IgD-negative memory B cell (primary cell): ENCODE measurements around the gene GATA3. TPM values are rescaled to one million over a fixed set of nuclear protein-coding genes. Genes with fewer than 3 reads are reported as not detected.
A peak's percentile ranks its signal among the peaks of the same experiment; 100 is the strongest.
"Not testable (repeated sequence)": the region's sequence is repeated elsewhere in the genome, so short reads cannot be mapped to it uniquely, and the experiment has no call there.

ENCODE experiments used
- H3K27ac Mint-ChIP-seq, 3 donors: one replicate each; pipeline ENCODE4 v1.8.0; 2020 to 2022; ENCODE audit warnings: mild to moderate bottlenecking in 3 of 3, mixed read lengths in 3 of 3, moderate library complexity in 1 of 3
- H3K27me3 Mint-ChIP-seq: one replicate; pipeline ENCODE4 v1.8.0; 2021; ENCODE audit warnings: mixed read lengths
- H3K36me3 Mint-ChIP-seq: one replicate; pipeline ENCODE4 v1.8.0; 2020; ENCODE audit warnings: mild to moderate bottlenecking, mixed read lengths
- H3K4me1 Mint-ChIP-seq, 3 donors: one replicate each; pipeline ENCODE4 v1.8.0; 2020 to 2022; ENCODE audit warnings: mixed read lengths in 3 of 3, mild to moderate bottlenecking in 1 of 3
- H3K4me3 Mint-ChIP-seq, 4 donors: one replicate each; pipeline ENCODE4 v1.8.0; 2020 to 2022; ENCODE audit warnings: mild to moderate bottlenecking in 4 of 4, mixed read lengths in 4 of 4, moderate library complexity in 3 of 4
- H3K9me3 Mint-ChIP-seq, 3 donors: one replicate each; pipeline ENCODE4 v1.8.0; 2020 to 2021; ENCODE audit warnings: mixed read lengths in 3 of 3, mild to moderate bottlenecking in 1 of 3
- polyA plus RNA-seq: library from polyadenylated mRNA; unstranded; fragments of 300-500 nt; fragmentation: Illumina TruSeq; gene quantifications from one replicate; pipeline ENCODE4 v1.2.3, GENCODE V29; 2021

GATA3 gene
- polyA plus RNA-seq: 2.0 TPM

GRCh38 chr10:8054494-8055407 lies at the start of gene GATA3:
TSS of gene GATA3 (plus strand) at chr10:8054688. CDS start at chr10:8055656, 968 bp downstream.
- Mint-ChIP-seq H3K36me3 (no peaks in the 10 kb centered on the region), H3K4me1 (peaks cover 19 to 36% (median 20%) of the 10 kb centered on the region in 3 donors), H3K4me3 (peak within 1 kb of the TSS; percentile 86 to 94 (median 89)), H3K27me3 (peaks cover 51% of the 10 kb centered on the region), H3K27ac (peak within 1 kb of the TSS; percentile 90 to 95 (median 93)), H3K9me3 (peaks cover 0 to 14% (median 0%) of the 10 kb centered on the region in 3 donors)

- Mint-ChIP-seq H3K36me3 (peaks cover 20% of the 10 kb centered on the region), H3K4me3 (peak overlapping the region in 1 of 4 donors; percentile 0), H3K27ac (no peak overlapping the region), H3K4me1 (peaks cover 0 to 5% (median 3%) of the 10 kb centered on the region in 3 donors), H3K9me3 (peaks cover 5 to 20% (median 5%) of the 10 kb centered on the region in 3 donors), H3K27me3 (no peaks in the 10 kb centered on the region)
Measured at GRCh38 chr10:8006274-8006999, 48.1 kb upstream of the GATA3 start.

DNA sequence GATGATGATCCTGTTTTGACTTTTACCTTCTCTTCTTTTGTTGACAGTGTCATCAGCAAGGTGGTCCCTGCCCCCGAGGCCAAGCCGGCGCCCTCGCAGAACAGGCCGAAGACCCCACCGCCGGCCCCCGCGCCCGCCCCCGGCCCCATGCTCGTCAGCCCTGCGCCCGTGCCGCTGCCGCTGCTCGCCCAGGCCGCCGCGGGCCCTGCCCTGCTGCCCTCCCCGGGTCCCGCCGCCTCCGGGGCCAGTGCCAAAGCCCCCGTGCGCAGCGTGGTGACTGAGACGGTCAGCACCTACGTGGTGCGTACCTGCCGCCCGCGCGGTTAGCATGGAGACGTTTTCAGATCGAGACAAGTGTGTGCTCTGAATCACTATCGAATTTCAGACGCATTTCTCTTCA lies 45.5 kb upstream of the GATA3 start:
- Mint-ChIP-seq H3K4me3 (no peak overlapping the region), H3K36me3 (peaks cover 9% of the 10 kb centered on the region), H3K9me3 (peaks cover 0 to 10% (median 0%) of the 10 kb centered on the region in 3 donors), H3K27me3 (no peaks in the 10 kb centered on the region), H3K4me1 (peaks cover 0 to 5% (median 3%) of the 10 kb centered on the region in 3 donors), H3K27ac (no peak overlapping the region)

DNA sequence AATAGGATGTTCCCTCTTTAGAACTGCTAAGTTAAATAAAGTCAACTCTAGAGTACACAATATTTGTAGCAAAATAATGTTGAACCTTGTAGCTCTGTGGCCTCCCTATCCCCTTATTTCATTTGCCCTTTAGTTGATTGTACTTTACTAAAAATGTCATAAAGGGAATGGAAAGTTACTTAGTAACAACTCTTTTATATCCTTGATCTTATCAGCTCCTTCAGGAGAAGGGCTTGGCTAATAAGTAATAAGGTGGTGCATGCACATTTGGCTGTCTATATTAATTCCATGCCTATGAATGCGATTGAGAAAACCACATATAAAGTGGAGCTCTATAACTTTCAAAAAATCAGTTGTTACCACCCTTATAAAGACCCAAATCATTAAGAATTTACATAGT lies 41.5 kb upstream of the GATA3 start:
- no peak overlapping the region for H3K27ac Mint-ChIP-seq
- no peaks in the 10 kb centered on the region for H3K27me3 Mint-ChIP-seq
- peaks cover 13% of the 10 kb centered on the region for H3K36me3 Mint-ChIP-seq
- no peaks in the 10 kb centered on the region for H3K4me1 Mint-ChIP-seq
- no peak overlapping the region for H3K4me3 Mint-ChIP-seq
- H3K9me3 Mint-ChIP-seq: no peaks in the 10 kb centered on the region

DNA sequence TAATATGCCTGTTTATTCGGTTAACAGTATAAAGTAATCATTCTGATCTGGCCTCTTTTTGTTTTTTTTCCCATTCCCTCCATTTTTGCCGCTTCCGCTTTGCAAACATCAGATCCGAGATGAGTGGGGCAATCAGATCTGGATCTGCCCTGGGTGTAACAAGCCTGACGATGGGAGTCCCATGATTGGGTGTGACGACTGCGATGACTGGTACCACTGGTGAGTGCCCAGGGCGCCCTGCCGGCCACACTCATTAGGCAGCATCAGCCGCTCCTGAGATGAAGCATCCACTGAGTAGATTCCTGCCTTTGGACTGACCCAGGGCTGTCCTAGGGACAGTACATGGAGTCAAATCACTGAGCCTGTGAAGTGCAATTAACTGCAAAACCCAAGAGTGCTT lies 40.9 kb upstream of the GATA3 start:
- Mint-ChIP-seq H3K4me3 (no peak overlapping the region), H3K36me3 (peaks cover 12% of the 10 kb centered on the region), H3K9me3 (no peaks in the 10 kb centered on the region), H3K27me3 (no peaks in the 10 kb centered on the region), H3K27ac (peak overlapping the region in 1 of 3 donors; percentile 93), H3K4me1 (no peaks in the 10 kb centered on the region)

DNA sequence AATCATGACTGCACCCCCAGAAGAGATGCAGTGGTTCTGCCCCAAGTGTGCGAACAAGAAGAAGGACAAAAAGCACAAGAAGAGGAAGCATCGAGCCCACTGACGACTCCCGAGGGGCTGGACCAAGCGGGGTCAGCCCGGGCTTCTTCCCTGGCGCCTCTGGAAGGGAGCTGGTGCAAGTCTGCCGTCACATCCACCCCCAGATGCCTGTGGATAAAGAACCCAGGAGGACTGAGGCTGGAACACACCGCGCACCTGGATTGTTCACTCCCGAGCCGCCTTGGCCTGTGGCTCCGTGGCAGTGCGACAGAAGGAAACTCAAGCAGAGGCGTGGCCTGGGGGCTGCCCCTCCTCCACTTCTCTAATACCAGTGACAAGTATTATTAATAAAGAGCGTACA lies 39.8 kb upstream of the GATA3 start:
- no peaks in the 10 kb centered on the region for H3K27me3 Mint-ChIP-seq
- no peaks in the 10 kb centered on the region for H3K4me1 Mint-ChIP-seq
- H3K36me3 Mint-ChIP-seq: peaks cover 11% of the 10 kb centered on the region
- H3K4me3 Mint-ChIP-seq: no peak overlapping the region
- H3K27ac Mint-ChIP-seq: no peak overlapping the region
- H3K9me3 Mint-ChIP-seq: no peaks in the 10 kb centered on the region

- H3K36me3 Mint-ChIP-seq: peaks cover 4% of the 10 kb centered on the region
- H3K4me3 Mint-ChIP-seq: no peak overlapping the region
- no peaks in the 10 kb centered on the region for H3K9me3 Mint-ChIP-seq
- H3K27me3 Mint-ChIP-seq: no peaks in the 10 kb centered on the region
- H3K27ac Mint-ChIP-seq: peak overlapping the region in 1 of 3 donors; percentile 6
- H3K4me1 Mint-ChIP-seq: no peaks in the 10 kb centered on the region
Measured at GRCh38 chr10:8017277-8017676, 37.2 kb upstream of the GATA3 start.

GRCh38 chr10:8023321-8023720 lies 31.2 kb upstream of the GATA3 start:
- no peak overlapping the region for H3K4me3 Mint-ChIP-seq
- H3K27me3 Mint-ChIP-seq: no peaks in the 10 kb centered on the region
- no peaks in the 10 kb centered on the region for H3K36me3 Mint-ChIP-seq
- peaks cover 0 to 5% (median 2%) of the 10 kb centered on the region in 3 donors for H3K4me1 Mint-ChIP-seq
- no peaks in the 10 kb centered on the region for H3K9me3 Mint-ChIP-seq
- no peak overlapping the region for H3K27ac Mint-ChIP-seq

DNA sequence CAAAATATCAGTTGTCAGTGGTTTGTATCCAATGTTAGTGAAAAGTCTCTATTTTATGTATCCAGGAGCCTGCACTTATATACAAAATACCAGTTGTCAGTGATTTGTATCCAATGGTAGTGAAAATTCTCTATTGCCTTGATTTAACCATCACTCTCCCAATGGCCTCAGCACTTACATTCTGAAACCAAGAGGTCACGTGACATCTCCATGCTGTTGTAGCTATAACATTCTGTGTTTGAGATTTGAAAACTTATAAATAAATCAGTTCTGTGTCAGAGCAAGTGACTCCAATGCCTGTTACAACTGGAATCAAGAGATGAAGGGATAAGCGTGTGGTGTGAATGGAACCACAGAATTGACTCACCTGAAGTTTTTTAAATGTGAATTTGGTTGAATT lies 30.6 kb upstream of the GATA3 start:
- Mint-ChIP-seq H3K9me3 (no peaks in the 10 kb centered on the region), H3K27ac (no peak overlapping the region), H3K27me3 (peaks cover 1% of the 10 kb centered on the region), H3K36me3 (no peaks in the 10 kb centered on the region), H3K4me3 (no peak overlapping the region), H3K4me1 (peaks cover 0 to 5% (median 2%) of the 10 kb centered on the region in 3 donors)

DNA sequence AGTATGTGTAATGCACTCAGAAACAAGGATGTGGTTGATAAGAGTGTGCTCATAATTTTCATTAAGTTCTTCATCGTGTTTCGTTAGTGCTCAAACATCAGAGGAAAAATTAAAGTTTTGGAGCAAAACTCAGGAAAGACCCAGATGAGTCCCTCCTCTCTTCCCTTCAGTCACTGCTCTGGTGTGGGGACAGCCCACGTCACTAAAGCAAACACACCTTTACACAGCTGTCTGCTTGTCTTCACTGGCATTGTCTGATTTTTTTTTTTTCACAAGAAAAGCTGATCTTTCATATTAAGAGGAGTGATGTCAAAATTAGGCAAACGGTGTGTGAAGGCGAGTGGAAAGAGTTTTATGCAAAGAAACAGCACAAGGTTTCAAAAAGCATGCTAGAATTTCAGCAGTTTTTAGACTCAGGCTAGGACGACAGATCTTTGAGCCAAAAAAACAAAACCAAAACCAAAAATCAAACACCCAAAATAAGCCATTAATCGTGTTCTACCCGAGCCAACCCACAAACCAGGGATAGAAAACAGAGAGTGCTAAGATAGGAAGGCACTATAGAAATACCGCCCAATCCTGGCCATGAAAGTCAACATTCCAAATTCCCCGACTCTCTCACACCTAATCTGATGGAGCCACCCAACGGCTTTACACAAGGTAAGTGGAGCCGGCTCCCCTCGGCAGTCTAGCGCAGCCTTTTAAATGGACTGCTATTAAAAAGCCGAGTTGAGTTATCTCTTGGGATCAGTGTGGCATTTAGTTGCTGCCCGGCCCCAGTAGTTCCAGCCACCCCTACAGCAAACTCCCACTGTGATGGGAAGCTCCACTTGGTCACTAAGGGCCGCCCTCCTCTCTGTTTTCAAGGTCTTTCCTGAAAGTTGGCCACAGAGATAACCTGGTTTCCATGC lies 27.9 kb upstream of the GATA3 start:
- Mint-ChIP-seq H3K36me3 (no peaks in the 10 kb centered on the region), H3K27me3 (peaks cover 11% of the 10 kb centered on the region), H3K4me1 (peaks cover 0 to 5% (median 2%) of the 10 kb centered on the region in 3 donors), H3K27ac (peak overlapping the region in 1 of 3 donors; percentile 8), H3K4me3 (peak overlapping the region in 3 of 4 donors; percentile 31 to 87 (median 81)), H3K9me3 (peaks cover 0 to 2% (median 0%) of the 10 kb centered on the region in 3 donors)

- not testable (repeated sequence) for H3K27ac Mint-ChIP-seq, H3K36me3 Mint-ChIP-seq, H3K4me3 Mint-ChIP-seq, H3K9me3 Mint-ChIP-seq
- Mint-ChIP-seq H3K4me1 (peaks cover 4 to 11% (median 7%) of the 10 kb centered on the region in 3 donors), H3K27me3 (peaks cover 37% of the 10 kb centered on the region)
Measured at GRCh38 chr10:8031211-8031610, 23.3 kb upstream of the GATA3 start.

DNA sequence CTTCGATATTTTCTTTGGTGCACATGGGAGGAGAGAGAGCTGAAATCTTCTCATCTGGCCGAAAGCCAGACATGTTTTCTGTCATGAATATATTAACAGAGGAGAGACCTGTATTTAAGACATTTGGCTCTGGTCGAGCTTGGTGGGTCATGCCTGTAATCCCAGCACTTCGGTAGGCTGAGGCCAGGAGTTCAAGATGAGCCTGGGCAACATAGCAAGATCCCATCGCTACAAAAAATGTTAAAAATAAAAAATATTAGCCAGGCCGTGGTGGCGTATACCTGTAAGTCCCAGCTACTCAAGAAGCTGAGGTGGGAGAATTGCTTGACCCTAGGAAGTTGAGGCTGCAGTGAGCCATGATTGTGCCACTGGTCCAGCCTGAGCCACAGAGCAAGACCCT lies 21.9 kb upstream of the GATA3 start:
- Mint-ChIP-seq H3K36me3 (no peaks in the 10 kb centered on the region), H3K4me3 (peak overlapping the region in 1 of 4 donors; percentile 28), H3K4me1 (peaks cover 4 to 6% (median 6%) of the 10 kb centered on the region in 3 donors), H3K27ac (peak overlapping the region in 1 of 3 donors; percentile 25), H3K9me3 (peaks cover 0 to 3% (median 0%) of the 10 kb centered on the region in 3 donors), H3K27me3 (peaks cover 42% of the 10 kb centered on the region)

DNA sequence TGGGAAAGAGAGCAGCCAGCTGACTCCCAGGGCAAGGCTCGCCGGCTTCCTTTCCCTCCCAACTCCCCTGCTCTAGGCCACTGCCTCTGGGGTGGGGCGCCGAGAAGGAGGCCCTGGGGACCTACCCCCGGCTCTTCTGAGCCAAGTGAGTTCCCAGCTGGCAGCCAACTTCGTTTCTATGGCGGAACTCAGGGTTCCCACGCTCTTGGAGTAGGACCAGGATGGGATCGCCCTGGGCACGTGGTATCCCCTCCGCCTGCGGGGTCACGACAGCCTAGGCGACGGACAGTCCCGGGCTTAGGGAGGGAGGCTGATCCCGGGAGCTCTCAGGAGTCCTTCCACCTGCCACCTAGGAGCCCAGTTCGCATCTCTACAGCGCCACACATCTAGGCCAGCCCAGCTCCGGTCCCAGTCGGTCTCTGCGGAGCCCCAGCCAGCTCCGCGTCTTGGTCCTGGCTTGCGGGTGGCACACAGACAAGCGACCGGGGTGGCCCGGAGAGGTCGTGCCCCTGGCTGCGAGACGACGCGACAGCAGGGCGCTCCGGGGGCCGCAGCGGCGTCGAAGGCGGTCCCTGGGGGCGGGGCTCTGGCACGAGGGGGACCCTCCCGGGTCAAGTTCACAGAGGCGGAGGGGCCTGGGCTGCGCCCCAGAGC lies 20.5 kb upstream of the GATA3 start:
- Mint-ChIP-seq H3K4me1 (peaks cover 4 to 8% (median 6%) of the 10 kb centered on the region in 3 donors), H3K36me3 (no peaks in the 10 kb centered on the region), H3K27ac (peak overlapping the region in 1 of 3 donors; percentile 32), H3K27me3 (peaks cover 53% of the 10 kb centered on the region), H3K4me3 (no peak overlapping the region), H3K9me3 (peaks cover 0 to 9% (median 6%) of the 10 kb centered on the region in 3 donors)

- Mint-ChIP-seq H3K4me3 (no peak overlapping the region), H3K27ac (no peak overlapping the region), H3K9me3 (peaks cover 2 to 9% (median 6%) of the 10 kb centered on the region in 3 donors), H3K4me1 (peaks cover 4 to 8% (median 6%) of the 10 kb centered on the region in 3 donors), H3K27me3 (peaks cover 59% of the 10 kb centered on the region), H3K36me3 (no peaks in the 10 kb centered on the region)
Measured at GRCh38 chr10:8034466-8035005, 20.0 kb upstream of the GATA3 start.
